ENCODE data around the gene TNFRSF12A. TPM values are rescaled to one million over a fixed set of nuclear protein-coding genes. Genes with fewer than 3 reads are reported as not detected.

Gene TNFRSF12A
- total and polyA plus RNA-seq, 11 donors, result 27.8 to 824 (median 97.1) TPM

GRCh38 chr16:3001316-3001715, 18.9 kb upstream of the TNFRSF12A start:
- Histone ChIP-seq H3K9me3 (no peaks in the 10 kb centered on the region), H3K4me1 (peaks cover 0 to 14% (median 3%) of the 10 kb centered on the region in 12 donors), H3K36me3 (no peaks in the 10 kb centered on the region), H3K4me3 (no peak overlapping the region), H3K27ac (no peak overlapping the region), H3K27me3 (peaks cover 0 to 36% (median 7%) of the 10 kb centered on the region in 9 donors)
- intact Hi-C loops (cut with DNase I), result no loop called here
- no peak for TF ChIP-seq CTCF (IDR thresholded peaks at IDR 0.05)
- no peak for TF ChIP-seq POLR2A (IDR thresholded peaks at IDR 0.05)
- no peak for DNase-seq
- WGBS, 4 donors, result 68 to 77% (median 73%) methylated on average over 10 to 12 of the region's 12 CpGs
- no peak for ATAC-seq

GRCh38 chr16:3003582-3004270, 16.4 kb upstream of the TNFRSF12A start:
- WGBS, 4 donors, result 8 to 11% (median 9%) methylated on average over 40 to 58 of the region's 58 CpGs
- Histone ChIP-seq H3K9me3 (no peaks in the 10 kb centered on the region), H3K36me3 (peaks cover 0 to 2% (median 0%) of the 10 kb centered on the region in 9 donors), H3K4me1 (peaks cover 0 to 28% (median 4%) of the 10 kb centered on the region in 12 donors), H3K27me3 (peaks cover 0 to 51% (median 20%) of the 10 kb centered on the region in 9 donors), H3K4me3 (peak overlapping the region in 10 of 12 donors; percentile 15 to 53 (median 28)), H3K27ac (peak overlapping the region in 1 of 12 donors; percentile 67)
- TF ChIP-seq POLR2A (IDR thresholded peaks at IDR 0.05) (peak in 1 of 2 donors; percentile 40), CTCF (IDR thresholded peaks at IDR 0.05) (peak; percentile 7 to 69 (median 55))
- intact Hi-C loops (cut with DNase I), result loop anchor here in 1 of 10 donors (1.0 kb wide), 1 partner anchor 17 kb away; the partner anchor contains the start of gene TNFRSF12A
- DNase-seq, result peak; percentile 95 to 99 (median 97)
- ATAC-seq, result peak; percentile 99

DNA sequence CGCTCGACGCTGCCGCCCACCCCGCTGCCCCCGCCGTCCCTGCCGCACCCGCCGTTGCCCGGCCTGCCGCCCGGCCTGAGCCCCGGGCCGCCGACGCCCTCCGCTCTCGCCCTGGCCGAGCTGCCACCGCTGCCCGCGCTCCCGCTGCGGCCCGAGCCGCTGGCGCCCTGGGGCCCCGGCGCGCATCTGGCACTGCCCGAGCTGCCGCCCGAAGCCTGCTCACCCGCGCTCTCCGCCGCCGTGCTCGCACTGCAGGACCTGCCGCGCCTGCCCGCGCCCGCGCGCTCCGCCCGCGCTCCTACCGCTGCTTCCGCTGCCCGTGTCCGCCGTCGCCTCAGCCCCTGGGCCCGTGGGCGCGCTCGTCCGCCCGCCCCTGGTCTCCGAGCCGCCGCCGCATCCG, 15.8 kb upstream of the TNFRSF12A start:
- intact Hi-C loops (cut with DNase I), result loop anchor here in 1 of 10 donors (1.0 kb wide), 1 partner anchor 16 kb away; the partner anchor contains the start of gene TNFRSF12A
- Histone ChIP-seq H3K27ac (peak overlapping the region in 1 of 12 donors; percentile 67), H3K27me3 (peaks cover 0 to 57% (median 23%) of the 10 kb centered on the region in 9 donors), H3K4me3 (peak overlapping the region in 6 of 12 donors; percentile 25 to 53 (median 40)), H3K36me3 (peaks cover 0 to 2% (median 0%) of the 10 kb centered on the region in 9 donors), H3K4me1 (peaks cover 0 to 30% (median 4%) of the 10 kb centered on the region in 12 donors), H3K9me3 (no peaks in the 10 kb centered on the region)
- ATAC-seq (no peak), DNase-seq (no peak)
- TF ChIP-seq CTCF (IDR thresholded peaks at IDR 0.05) (no peak), POLR2A (IDR thresholded peaks at IDR 0.05) (no peak)
- WGBS, 4 donors, result 0 to 2% (median 1%) methylated on average over 17 to 64 of the region's 67 CpGs

DNA sequence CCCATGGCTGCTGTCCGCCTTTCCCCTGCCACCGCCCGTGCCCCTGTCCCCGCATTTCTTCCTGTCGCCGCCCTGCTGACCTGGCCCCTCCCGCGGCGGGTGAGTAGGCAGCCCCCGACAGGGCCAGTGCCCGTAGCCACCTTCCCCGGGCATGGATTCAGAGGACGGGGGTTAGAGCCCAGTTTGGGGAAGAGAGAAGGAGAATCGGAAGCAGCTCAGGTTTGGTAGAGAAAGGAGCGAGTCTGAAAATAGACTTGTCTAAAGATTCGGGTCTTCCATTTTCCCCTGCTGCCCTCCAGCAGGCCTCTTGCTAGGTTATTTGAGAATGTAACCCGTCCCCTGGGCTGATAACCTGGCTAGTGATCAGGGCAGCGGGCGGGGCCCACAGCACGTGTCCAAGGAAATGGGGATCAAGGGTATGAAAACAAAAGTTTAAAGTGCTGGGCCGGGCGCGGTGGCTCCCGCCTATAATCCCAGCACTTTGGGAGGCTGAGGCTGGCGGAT, 15.3 kb upstream of the TNFRSF12A start:
- H3K27me3 ChIP-seq, result peaks cover 0 to 62% (median 29%) of the 10 kb centered on the region in 9 donors
- ATAC-seq (no peak), DNase-seq (no peak)
- H3K36me3 ChIP-seq, result peaks cover 0 to 2% (median 0%) of the 10 kb centered on the region in 9 donors
- TF ChIP-seq POLR2A (IDR thresholded peaks at IDR 0.05) (no peak), CTCF (IDR thresholded peaks at IDR 0.05) (no peak)
- peak overlapping the region in 9 of 12 donors; percentile 18 to 80 (median 65) for H3K27ac ChIP-seq
- WGBS, 4 donors, result 5 to 8% (median 6%) methylated on average over 19 to 25 of the region's 25 CpGs
- no peaks in the 10 kb centered on the region for H3K9me3 ChIP-seq
- H3K4me3 ChIP-seq, result peak overlapping the region in 11 of 12 donors; percentile 15 to 56 (median 50)
- H3K4me1 ChIP-seq, result peaks cover 0 to 30% (median 4%) of the 10 kb centered on the region in 12 donors
- intact Hi-C loops (cut with DNase I), result loop anchor here in 1 of 10 donors (1.0 kb wide), 1 partner anchor 15 kb away; the partner anchor contains the start of gene TNFRSF12A
